Coronary artery (tissue), 2 donors: Measurements from ENCODE around the gene ETV6.

Experiments
- DNase-seq: peaks from one replicate; pipeline ENCODE4 v3.0.0-alpha.2; 2017; ENCODE audit warnings: low spot score
- H3K27ac ChIP-seq, 2 donors: fragments of 200-600 bp; sonication (generic); one replicate each; pipeline ENCODE4 v1.5.1; 2016 to 2019
- H3K4me3 ChIP-seq: fragments of 200-600 bp; sonication (generic); 2 replicates; pipeline ENCODE4 v1.5.1; 2016; ENCODE audit warnings: mild to moderate bottlenecking, moderate library complexity
- TF ChIP-seq, protein P1 (sequence below): fragments of 200-600 bp; sonication (generic); IDR thresholded peaks from one replicate; pipeline ENCODE4 v1.5.1; 2019; ENCODE audit warnings: antibody characterized with exemption

The ETV6 gene

DNA sequence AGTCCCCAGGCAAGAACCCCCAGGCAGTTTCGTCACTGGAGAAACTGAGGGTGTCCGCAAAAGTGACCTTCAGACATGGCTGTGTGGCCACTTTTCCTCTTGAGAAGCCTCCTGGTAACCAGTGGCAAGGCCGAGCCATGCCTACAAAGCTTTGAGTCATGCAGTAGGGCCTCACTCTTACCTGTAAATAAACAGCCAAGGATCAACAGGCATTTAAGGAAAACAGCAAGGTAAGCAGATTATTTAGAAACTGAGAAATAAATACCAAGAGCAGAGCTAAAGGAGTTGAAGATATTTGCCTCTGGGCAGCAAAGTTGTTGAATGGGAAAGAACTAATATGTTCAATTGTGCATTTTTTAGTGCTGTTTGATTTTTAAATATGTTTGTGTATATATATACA, 280.2 kb downstream of the ETV6 start:
- TF ChIP-seq, protein P1, sequence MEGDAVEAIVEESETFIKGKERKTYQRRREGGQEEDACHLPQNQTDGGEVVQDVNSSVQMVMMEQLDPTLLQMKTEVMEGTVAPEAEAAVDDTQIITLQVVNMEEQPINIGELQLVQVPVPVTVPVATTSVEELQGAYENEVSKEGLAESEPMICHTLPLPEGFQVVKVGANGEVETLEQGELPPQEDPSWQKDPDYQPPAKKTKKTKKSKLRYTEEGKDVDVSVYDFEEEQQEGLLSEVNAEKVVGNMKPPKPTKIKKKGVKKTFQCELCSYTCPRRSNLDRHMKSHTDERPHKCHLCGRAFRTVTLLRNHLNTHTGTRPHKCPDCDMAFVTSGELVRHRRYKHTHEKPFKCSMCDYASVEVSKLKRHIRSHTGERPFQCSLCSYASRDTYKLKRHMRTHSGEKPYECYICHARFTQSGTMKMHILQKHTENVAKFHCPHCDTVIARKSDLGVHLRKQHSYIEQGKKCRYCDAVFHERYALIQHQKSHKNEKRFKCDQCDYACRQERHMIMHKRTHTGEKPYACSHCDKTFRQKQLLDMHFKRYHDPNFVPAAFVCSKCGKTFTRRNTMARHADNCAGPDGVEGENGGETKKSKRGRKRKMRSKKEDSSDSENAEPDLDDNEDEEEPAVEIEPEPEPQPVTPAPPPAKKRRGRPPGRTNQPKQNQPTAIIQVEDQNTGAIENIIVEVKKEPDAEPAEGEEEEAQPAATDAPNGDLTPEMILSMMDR, result no peak
- no peak for DNase-seq
- Histone ChIP-seq H3K27ac (no peak overlapping the region), H3K4me3 (no peak overlapping the region)

DNA sequence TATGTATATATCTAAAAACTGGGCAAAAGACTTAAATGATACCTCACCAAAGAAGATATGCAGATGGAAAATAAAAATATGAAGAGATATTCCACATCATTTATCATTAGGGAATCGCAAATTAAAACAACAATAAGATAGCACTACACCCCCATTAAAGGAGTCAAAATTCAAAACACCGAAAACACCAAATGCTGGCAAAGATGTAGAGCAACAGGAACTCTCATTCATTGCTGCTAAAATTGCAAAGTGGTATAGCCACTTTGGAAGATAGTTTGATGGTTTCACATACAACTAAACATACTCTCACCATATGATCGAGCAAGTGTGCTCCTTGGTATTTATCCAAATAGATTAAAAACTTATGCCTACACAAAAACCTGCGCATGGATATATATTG, 289.7 kb downstream of the ETV6 start:
- TF ChIP-seq, protein P1, result no peak
- H3K27ac ChIP-seq, result no peak overlapping the region
- no peak overlapping the region for H3K4me3 ChIP-seq
- no peak for DNase-seq

DNA sequence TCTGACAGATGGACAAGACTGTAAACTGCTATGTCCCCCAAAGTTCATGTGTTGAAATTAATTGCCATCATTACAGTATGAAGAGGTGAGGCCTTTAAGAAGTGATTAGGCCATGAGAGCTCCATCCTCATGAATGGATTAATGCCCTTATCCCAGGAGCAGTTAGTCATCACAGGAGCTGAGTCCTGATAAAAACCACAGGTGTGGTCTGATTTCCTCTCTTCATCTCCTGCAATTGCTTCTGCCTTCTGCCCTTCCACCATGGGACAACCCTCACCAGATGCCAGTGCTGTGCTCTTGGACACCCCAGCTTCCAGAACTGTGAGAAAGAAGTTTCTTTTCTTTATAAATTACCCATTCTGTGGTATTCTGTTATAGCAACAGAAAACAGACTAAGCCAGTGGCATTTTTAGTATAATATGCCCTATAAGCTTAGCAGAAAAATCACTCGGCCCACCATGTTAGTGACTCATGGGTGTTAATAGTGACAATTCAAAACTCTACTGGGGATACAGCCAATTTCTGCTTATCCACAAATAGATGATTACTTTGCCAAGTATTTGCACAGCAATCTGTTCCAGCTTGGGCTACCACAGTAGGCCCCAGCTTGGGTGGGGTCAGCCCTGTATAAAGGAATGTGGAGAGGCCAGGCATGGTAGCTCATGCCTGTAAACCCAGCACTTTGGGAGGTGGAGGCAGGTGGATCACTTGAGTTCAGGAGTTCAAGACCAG, 292.3 kb downstream of the ETV6 start:
- no peak overlapping the region for H3K4me3 ChIP-seq
- TF ChIP-seq, protein P1, result no peak
- DNase-seq, result no peak
- no peak overlapping the region for H3K27ac ChIP-seq

DNA sequence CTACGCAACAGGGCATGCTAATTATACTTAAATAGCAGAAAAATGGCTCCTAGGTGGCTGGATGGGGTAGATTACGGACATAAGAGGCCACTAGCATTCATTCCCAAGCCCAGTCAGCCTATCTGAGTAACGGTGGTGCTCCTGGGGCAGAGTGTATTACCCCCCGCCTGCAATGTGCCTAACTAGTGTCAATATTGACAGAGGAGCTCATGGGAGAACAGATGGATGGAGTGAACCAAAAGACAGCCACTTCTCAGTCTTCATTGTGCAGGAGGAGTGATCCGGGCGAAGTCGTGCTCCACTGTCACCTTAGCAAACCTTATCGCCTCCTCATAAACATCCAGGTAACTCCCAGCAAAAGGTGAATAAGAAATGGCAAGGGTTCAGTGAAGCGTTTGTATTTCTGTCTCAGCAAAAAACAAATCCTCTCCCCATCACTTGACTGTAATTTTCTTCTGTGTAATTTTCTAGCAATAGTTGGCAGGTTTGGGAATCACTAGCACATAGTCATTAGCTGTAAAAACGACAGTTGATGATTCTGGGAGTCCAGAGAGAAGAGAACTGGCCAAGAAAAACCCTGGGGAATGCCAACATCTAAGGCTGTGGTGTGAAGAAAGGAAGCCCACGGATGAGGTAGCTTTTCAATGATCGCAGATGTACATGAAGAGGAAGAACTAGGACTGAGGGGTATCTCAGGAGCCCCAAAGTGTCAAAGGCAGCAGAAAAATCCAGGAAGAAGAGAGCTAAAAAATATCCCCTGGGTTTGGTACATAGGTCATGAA, 294.6 kb downstream of the ETV6 start:
- no peak overlapping the region for H3K4me3 ChIP-seq
- TF ChIP-seq, protein P1, result no peak
- no peak for DNase-seq
- H3K27ac ChIP-seq, result no peak overlapping the region
